Hematopoietic multipotent progenitor cell treated with erythropoietin and hydrocortisone succinate and interleukin-3 and kit ligand, for 4 days (in vitro differentiated cells): ENCODE measurements around the gene ODF2.

ENCODE experiments used
- DNase-seq: peaks from one replicate; pipeline ENCODE4 v3.0.0-alpha.2; 2015

The ODF2 gene

DNA sequence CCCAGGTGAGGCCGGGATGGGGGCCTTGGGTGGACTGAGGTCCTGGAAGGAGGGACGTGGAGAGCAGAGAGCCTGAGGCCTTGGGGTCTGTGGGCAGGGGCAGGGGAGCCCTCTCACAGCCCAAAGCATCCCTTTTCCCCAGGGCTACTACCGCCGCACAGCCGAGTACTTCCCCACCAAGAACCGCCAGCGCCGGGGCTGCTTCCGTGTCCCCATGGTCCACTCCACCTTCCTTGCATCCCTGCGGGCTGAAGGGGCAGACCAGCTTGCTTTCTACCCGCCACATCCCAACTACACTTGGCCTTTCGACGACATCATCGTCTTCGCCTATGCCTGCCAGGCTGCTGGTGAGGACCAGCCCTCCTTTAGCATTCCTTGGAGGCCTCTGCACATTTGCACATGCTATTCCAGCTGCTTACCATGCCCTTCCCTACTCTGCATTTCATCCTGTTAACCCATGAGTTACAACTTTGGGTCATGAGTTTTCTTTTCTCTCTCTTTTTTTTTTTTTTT lies 31.5 kb upstream of the ODF2 start:
- DNase-seq = no peak

DNA sequence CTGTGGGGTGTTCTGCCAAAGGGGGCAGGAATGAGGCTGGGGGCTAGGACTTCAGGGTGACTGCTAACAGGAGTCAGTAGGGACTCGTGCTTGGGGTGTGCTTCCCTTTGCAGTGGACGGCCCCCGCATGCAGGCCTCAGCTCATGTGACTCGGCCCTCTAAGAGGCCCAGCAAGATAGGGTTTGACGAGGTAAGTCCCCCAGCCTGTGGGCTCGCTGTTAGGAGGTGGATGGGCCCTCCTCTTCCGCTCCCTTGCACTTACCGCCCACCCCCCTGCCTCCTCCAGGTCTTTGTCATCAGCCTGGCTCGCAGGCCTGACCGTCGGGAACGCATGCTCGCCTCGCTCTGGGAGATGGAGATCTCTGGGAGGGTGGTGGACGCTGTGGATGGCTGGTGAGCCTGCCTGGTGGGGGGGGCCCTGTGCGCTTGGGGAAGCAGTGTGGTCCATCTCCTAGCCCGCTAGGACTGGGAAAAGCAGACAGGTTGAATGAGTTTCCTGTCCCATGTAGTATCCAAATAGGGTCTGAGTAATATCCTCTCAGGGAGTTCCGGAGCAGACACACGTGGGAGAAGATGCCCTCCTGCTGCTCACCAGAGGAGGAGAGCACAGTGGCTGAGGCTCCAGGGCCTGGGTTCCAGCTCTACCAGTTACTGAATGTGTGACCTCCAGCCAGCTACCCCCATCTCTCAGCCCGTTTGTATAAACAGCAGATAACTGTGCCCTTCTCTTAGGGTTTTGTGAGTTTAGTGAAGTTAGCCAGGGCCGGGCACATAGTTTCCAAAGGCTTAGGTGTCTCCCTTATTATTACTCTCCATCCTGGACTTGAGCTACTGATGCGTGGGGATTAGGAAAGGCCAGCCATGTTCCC lies 26.9 kb upstream of the ODF2 start:
- no peak for DNase-seq

GRCh38 chr9:128429513-128430086 lies 26.2 kb upstream of the ODF2 start:
- DNase-seq = no peak

GRCh38 chr9:128431207-128431606 lies 24.6 kb upstream of the ODF2 start:
- no peak for DNase-seq

- no peak for DNase-seq
These were observed 21.5 kb upstream of the ODF2 start for GRCh38 chr9:128434340-128434739.

- no peak for DNase-seq
These were observed 20.2 kb upstream of the ODF2 start for GRCh38 chr9:128435611-128436010.

DNA sequence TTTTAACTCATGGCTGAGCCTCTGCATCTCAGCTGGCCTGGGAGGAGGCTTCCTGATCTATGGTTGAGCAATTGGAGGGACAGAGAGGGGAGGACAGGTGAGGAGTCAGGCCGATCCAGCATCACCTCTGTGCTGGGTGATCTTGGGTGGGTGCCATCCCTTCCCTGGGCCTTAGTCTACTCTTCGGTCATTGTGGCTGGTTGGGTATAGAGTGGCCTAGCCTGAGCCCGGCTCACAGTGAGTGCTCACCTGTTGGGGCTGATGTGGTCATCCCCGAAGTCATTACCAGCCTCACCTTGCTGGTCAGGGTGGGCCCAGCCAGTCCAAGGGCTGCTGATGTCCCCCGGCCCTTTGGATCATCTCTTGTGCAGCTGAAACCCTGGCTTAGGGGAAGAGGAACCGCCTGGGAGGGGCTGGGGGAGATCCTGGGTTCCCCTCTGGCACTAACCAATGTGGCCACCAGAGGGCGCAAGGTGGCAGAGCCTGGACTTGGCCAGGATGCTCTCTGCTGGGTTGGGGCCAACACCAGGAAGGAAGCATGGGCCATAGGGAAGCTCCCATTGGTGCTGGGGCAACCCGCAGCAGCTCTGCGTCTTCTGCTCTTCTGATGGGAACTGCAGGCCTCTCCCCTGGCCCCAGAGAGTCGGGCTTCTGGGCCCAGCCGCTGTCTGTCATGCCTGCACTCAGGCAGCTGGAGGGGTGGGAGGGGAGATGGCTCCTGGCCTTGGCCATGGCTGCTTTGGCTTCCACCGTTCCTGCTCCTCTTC lies 17.3 kb upstream of the ODF2 start:
- DNase-seq = peak; percentile 88

DNA sequence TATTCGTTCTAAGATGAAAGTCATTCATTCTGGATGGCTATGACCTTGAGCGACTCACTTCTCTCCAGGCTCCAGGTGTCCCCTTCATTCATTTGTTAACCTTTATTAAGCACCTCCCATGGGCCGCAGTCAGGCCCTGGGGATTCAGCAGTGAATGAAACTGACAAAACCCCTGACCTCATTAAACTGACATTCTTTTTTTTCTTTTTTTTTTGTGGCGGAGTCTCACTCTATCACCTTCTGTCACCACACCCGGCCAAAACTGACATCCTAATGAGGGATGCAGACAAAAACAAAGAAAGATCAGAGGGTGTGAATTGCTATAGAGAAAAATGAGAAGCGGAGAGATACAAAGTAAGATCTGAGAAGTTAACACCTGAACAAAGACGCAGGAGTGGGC lies 16.5 kb upstream of the ODF2 start:
- no peak for DNase-seq

DNA sequence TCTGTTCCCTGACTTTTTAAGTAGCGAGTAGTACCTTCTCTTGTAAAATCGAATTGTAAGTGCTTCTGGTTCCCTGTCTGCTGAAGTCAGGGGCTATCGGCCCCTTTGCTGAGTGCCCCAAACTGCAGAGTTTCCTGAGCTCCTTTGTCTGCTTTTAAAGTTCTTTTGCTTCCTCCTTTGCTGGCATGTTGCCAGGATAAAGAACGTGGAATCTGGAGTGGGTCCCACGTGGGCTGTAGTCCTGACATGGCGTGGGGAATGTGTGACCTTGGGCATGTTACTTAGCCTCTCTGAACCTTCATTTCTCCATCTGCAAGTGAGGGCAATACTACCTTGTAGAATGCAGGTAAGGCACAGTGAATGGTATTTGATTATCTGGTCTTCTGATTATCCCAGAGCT lies 13.7 kb upstream of the ODF2 start:
- no peak for DNase-seq

- DNase-seq = peak; percentile 93
These were observed 9.3 kb upstream of the ODF2 start for GRCh38 chr9:128446505-128446904.

DNA sequence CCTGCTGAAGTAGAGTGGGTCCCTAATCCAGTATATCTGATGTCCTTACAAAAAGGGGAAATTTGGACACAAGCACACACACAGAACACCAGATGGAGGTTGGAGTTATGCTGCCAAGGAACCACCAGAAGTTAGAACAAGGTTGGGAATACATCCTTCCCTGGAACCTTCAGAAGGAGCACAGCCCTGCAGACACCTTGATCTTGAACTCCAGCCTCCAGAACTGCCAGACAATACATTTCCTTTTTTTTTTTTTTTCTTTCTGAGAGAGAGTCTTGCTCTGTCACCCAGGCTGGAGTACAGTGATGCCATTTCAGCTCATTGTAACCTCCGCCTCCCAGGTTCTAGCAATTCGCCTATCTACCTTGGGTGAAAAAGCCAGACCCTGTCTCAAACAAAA lies 7.1 kb upstream of the ODF2 start:
- no peak for DNase-seq

- no peak for DNase-seq
These were observed 815 bp upstream of the ODF2 start for GRCh38 chr9:128454991-128455390.

DNA sequence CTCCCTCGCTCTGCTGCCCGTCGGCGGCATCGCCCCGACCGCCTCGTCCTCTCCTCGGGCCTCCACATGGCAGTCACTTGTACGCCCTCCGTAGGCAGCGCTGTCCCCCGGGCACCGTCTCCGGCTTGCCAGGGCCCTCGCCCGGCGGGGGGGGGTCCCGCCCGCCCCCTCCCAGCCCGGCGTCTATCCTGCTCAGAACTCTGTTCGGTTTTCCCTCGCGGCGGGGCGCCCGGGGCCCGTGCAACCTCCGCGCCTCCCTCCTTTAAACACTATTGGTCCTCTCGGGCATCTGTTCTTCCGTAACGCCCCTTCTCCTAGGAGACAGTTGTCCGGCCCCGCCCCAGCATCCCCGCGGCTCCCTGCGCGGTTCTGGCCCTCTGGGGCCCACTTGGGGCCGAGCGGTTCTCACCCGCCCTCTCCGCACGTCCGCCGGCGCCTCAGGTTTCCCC lies 831 bp downstream of the ODF2 start:
- DNase-seq = peak; percentile 87

DNA sequence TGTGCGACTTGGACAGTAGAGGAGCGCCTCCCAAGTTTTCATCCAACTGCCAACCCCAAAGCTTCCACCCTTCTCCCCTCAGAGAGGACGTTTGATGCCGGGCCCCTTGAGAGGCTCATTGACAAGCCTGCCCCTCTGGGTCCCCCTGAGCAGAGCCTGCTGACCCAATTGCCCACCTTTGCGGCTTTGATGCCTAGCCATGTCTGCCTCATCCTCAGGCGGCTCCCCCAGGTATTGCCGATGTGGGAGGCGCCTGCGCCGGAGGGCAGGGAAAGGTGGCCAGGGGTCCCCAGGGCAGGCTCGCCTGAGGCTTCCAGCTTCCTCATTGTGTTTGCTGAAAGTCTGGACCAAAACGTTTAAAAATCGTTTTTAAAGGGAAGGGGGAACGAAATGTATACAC lies 1.4 kb downstream of the ODF2 start:
- no peak for DNase-seq

- DNase-seq = no peak
These were observed 3.2 kb downstream of the ODF2 start for GRCh38 chr9:128459011-128459410.

- peak; percentile 38 for DNase-seq
These were observed 13.3 kb downstream of the ODF2 start for GRCh38 chr9:128469070-128469469.

DNA sequence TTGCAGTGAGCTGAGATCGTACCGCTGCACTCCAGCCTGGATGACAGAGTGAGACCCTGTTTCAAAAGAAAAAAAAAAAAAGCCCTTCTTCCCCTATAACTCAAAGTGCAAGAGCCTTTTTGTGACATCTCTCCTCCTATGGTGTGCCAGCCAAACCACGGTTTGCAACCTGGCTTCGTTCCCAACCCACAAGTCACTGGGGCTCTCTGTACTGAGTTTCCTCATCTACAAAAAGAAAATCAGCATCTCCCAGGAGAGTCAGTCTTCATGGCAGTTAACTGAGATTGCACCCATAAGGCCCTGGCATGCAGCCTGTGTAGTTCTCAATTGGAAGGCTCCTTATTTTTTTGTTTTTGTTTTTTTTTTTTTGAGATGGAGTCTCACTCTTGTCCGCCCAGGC lies 14.8 kb downstream of the ODF2 start:
- peak; percentile 94 for DNase-seq

DNA sequence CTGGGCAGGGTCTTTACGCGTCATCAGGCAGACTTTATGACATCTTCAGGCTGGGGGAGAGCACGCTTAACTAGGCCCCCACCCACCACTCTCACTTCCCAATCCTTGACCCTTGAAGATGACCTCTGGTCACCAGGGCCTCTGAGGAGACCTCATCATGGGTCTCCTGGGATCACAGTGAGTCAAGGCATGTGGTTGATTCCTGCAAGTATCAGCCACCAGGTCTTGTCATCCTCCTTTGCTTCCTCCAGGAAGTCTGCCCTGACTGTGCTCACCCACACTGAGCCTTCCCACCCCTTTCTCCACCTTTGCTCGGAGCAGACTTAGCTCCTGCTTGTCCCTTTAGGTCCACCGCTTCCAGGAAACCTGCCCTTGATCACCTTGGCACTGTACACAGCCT lies 17.3 kb downstream of the ODF2 start:
- DNase-seq = no peak

DNA sequence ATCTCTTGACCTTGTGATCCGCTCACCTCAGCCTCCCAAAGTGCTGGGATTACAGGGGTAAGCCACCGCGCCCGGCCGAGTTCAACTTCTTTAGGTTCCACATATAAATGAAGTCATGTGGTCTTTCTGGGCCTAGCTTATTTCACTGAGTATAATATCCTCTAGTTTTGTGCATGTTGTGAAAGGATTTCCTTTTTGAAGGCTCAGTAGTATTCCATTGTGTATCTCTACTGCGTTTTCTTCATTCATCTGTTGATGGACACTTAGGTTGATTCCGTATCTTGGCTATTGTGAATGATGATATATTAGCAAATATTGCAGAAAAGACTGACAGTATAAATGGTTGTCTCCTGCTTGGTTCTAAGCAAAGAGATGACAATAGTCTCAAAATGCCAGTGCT lies 20.1 kb downstream of the ODF2 start:
- DNase-seq = no peak

DNA sequence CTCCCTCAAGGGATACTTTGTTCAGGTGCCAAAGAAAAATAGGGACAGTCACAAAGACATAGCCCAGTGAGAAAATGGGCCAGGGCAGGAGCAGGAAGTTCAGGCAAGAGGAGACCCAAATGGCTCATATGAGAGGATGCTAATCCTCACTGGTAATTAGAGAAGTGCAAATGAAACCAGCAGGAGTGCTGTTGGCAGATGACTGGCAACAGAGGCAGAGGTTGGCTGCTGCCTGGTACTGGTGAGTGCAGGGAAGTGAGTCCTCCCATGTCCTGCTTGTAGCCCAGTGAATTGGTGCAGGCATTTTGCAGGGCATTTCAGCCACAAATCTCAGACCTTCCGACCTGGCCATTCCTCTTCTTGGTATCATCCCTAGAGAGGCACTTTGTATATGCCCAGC lies 23.5 kb downstream of the ODF2 start:
- no peak for DNase-seq

DNA sequence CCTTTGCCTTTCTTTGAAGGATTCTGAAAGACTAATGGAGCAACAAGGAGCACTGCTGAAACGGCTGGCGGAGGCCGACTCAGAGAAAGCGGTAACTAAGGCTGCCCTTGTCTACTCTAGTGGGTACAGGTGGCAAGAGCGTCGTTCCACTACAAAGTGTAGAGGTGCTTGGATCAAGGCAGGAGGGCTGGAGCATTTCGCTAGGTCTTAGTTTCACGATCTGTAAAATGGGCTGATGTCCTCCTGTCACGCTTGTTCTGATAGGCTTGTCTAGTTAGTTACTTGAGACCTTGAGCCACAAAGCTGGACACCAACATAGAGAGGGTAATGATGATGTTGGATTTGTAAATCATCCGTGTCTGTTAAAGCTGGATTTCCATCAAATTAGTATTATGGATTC lies 25.8 kb downstream of the ODF2 start:
- DNase-seq = no peak

GRCh38 chr9:128482186-128482585 lies 26.4 kb downstream of the ODF2 start:
- DNase-seq = no peak

- no peak for DNase-seq
These were observed 29.0 kb downstream of the ODF2 start for GRCh38 chr9:128484686-128485413.
